GM12865 (cell line): ENCODE results near the gene CCDC159.

ENCODE experiments used
- DNase-seq: peaks from one replicate; pipeline ENCODE4 v3.0.0; 2010; ENCODE audit warnings: low read depth
- H3K4me3 ChIP-seq: 2 replicates; pipeline ENCODE4 v1.5.1; 2011; ENCODE audit warnings: mild to moderate bottlenecking, low read depth, low read length, control low read depth
- TF ChIP-seq, protein P1 (sequence below): IDR thresholded peaks from 2 replicates; pipeline ENCODE4 v1.5.1; 2011; ENCODE audit warnings: low read length, control low read depth, low read depth, inconsistent platforms; ENCODE audit not compliant: insufficient read depth; ENCODE audit errors: missing control alignments

The CCDC159 gene

GRCh38 chr19:11370744-11371143 is 24.4 kb downstream of the CCDC159 start:
- TF ChIP-seq, protein P1, sequence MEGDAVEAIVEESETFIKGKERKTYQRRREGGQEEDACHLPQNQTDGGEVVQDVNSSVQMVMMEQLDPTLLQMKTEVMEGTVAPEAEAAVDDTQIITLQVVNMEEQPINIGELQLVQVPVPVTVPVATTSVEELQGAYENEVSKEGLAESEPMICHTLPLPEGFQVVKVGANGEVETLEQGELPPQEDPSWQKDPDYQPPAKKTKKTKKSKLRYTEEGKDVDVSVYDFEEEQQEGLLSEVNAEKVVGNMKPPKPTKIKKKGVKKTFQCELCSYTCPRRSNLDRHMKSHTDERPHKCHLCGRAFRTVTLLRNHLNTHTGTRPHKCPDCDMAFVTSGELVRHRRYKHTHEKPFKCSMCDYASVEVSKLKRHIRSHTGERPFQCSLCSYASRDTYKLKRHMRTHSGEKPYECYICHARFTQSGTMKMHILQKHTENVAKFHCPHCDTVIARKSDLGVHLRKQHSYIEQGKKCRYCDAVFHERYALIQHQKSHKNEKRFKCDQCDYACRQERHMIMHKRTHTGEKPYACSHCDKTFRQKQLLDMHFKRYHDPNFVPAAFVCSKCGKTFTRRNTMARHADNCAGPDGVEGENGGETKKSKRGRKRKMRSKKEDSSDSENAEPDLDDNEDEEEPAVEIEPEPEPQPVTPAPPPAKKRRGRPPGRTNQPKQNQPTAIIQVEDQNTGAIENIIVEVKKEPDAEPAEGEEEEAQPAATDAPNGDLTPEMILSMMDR, result no peak
- no peak overlapping the region for H3K4me3 ChIP-seq
- DNase-seq, result no peak

- TF ChIP-seq, protein P1, result no peak
- peak; percentile 28 for DNase-seq
- peak overlapping the region; percentile 81; the same call in 1 of the 2 replicates for H3K4me3 ChIP-seq
Measured at GRCh38 chr19:11373166-11373884, 27.0 kb downstream of the CCDC159 start.

DNA sequence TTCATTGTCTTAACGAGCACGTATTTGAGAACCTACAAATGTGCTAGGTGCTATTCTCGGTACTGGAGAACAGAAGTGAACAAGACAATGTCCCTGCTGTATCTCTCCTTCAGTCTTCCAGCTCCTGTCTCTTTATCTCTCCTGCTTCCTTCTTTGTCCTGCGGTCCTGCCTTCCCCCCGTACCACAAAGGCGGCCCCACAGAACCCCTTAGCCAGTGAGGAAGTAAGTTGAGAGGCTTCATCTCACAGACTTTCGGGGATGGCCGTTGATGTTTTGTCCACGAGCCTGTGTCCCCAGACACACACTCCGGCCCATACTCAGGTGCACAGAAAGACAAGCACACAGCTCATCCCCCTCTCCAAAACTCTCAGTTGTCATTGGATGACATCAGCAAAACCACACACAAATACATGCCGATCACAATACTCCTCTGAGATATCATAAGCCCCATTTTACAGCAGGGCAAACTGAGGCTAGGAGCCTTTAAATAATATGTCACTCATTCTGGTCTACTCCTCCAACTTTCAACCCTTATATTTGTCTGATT is 27.6 kb downstream of the CCDC159 start:
- DNase-seq, result no peak

DNA sequence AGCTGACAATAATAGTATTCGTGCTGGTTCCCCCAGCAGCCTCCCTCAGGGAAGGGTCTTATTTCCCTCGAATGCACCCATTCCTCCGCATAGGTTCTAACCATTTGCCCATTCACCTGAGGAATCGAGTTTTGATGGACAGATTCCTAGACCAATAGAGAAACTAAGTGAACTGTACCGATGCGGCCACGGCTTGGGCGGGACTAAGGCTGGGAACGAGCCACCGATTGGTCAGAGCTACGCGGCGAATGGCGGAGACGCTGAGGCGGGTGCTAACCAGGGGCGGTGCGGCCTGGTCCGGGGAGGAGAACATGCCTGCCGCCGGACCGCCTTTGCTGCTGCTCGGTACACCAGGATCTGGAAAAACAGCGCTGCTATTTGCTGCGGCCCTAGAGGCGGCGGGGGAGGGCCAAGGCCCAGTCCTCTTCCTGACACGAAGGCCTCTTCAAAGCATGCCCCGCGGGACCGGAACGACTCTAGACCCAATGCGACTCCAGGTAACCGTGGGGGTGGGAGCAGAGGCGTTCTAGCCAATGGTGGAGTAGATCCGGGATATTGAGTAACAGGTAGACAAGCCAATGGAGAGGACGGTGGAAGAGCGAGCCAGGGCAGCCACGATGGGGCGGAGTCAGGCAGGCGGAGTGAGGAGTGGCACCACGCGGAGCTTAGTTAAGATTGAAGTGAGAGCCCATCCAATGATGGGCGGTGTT is 28.3 kb downstream of the CCDC159 start, which contains the start of gene SWSAP1:
TSS of gene SWSAP1 (plus strand) at position 234 of the 710 bp plus-strand sequence. CDS start at position 249, 15 bp downstream.
- TF ChIP-seq, protein P1, result no peak
- peak within 1 kb of the TSS; percentile 82 for H3K4me3 ChIP-seq
- peak; percentile 100 for DNase-seq

More for the DNA sequence above, 27.6 kb downstream of the CCDC159 start:
- TF ChIP-seq, protein P1, result no peak
- peak overlapping the region; percentile 81 for H3K4me3 ChIP-seq

GRCh38 chr19:11375143-11375948 is 29.0 kb downstream of the CCDC159 start:
- H3K4me3 ChIP-seq, result peak overlapping the region; percentile 82

DNA sequence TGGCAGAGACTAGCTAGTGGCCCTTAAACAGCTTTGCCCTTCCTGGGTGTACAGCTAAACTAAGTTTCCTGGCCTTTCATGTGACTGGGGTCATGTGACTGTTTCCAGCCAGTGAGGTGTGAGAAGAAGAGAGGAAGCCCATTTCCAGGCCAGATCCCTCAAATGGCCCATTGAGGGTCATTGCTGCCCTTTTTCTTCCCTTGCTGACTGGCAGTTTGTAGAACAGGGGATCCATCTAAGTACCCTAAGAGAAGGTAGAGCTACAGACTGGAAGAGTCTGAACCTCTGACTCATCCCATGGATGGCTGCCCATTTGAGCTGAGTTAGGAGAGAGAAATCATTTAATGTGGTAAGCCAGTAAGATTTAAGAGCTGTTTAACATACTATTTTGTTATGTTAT is 30.9 kb downstream of the CCDC159 start:
- DNase-seq, result peak; percentile 71
- TF ChIP-seq, protein P1, result no peak
- peak overlapping the region; percentile 39 for H3K4me3 ChIP-seq

More at GRCh38 chr19:11375143-11375948, 29.0 kb downstream of the CCDC159 start:
- DNase-seq, result peak; percentile 88
- TF ChIP-seq, protein P1, result no peak
